Uterus (tissue), 2 donors: ENCODE data around the gene MYOZ2.

Source experiments
- POLR2A ChIP-seq, 2 donors: fragments of 450-650 bp; IDR thresholded peaks; one replicate each; pipeline ENCODE4 v1.6.1; 2016; ENCODE audit warnings: antibody characterized with exemption in 2 of 2, mild to moderate bottlenecking in 1 of 2, moderate library complexity in 1 of 2
- TF ChIP-seq, protein P1 (sequence below), 4 experiments: fragments of 200-600 bp in 2 of 4; fragments of 450-650 bp in 2 of 4; sonication (generic) in 2 of 4; IDR thresholded peaks; one replicate each; pipeline ENCODE4 v1.5.1; 2016 to 2019; ENCODE audit warnings: antibody characterized with exemption in 4 of 4, mild to moderate bottlenecking in 2 of 4, moderate library complexity in 1 of 4

DNA sequence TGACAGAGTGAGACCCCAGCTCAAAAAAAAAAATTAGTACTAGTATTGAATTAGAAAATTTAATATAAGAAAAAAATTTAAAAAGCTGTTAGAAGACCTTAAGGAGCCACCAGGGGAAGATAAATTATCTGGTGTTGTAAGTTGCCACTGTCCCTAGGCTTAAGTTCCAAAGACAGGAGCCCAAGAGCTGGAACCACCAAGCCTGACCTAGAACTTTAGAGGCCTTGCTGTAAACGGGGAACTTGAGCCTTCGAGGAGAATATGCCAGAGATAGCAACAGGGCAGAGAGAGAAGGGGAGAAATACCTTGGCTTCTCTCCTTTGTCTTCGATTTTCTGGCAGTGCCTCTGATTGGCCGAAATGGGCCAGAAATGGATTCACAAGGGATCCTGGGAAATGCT, 85.8 kb downstream of the MYOZ2 start:
- TF ChIP-seq, protein P1, sequence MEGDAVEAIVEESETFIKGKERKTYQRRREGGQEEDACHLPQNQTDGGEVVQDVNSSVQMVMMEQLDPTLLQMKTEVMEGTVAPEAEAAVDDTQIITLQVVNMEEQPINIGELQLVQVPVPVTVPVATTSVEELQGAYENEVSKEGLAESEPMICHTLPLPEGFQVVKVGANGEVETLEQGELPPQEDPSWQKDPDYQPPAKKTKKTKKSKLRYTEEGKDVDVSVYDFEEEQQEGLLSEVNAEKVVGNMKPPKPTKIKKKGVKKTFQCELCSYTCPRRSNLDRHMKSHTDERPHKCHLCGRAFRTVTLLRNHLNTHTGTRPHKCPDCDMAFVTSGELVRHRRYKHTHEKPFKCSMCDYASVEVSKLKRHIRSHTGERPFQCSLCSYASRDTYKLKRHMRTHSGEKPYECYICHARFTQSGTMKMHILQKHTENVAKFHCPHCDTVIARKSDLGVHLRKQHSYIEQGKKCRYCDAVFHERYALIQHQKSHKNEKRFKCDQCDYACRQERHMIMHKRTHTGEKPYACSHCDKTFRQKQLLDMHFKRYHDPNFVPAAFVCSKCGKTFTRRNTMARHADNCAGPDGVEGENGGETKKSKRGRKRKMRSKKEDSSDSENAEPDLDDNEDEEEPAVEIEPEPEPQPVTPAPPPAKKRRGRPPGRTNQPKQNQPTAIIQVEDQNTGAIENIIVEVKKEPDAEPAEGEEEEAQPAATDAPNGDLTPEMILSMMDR (IDR thresholded peaks at IDR 0.05) = no peak
- no peak for TF ChIP-seq POLR2A (IDR thresholded peaks at IDR 0.05)
